M059J (cell line): ENCODE results near the gene ADAM22. TPM values are rescaled to one million over a fixed set of nuclear protein-coding genes. Genes with fewer than 3 reads are reported as not detected.

Source experiments
- DNase-seq: peaks from one replicate; pipeline ENCODE4 v3.0.0-alpha.2; 2012; ENCODE audit warnings: low read depth
- total RNA-seq: library from RNA; depleted of rRNA; stranded (reverse); fragments of >200 nt; shearing (Covaris generic); gene quantifications from 2 replicates; pipeline ENCODE4 v1.2.3, GENCODE V29; 2014

ADAM22 gene
- total RNA-seq, 1 experiment from 2014 or later, result 1.4 TPM

- no peak for DNase-seq
These were observed 14.3 kb downstream of the ADAM22 start for GRCh38 chr7:87948371-87948770.

DNA sequence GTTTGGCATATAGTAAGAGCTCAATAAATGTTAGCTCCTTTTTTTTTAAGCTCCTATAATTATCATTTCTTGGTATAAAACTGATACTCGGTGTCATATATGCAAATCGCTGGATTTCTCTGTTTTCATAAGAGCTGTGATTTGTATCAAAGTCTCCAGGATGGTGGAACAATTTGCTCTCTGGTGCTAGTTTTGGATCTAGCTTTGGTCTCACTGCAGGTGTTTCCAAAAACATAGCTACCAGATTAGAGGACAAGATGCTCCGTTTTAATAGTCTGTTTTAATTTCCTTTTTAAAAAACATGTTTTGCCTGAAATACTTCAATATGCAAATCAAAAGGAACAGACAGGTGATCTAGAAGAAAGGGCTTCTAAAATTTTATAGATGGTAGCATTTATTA lies 25.3 kb downstream of the ADAM22 start:
- DNase-seq, result no peak

GRCh38 chr7:87960239-87960638 lies 26.2 kb downstream of the ADAM22 start:
- no peak for DNase-seq

- no peak for DNase-seq
These were observed 27.7 kb downstream of the ADAM22 start for GRCh38 chr7:87961754-87962153.

GRCh38 chr7:87966271-87966670 lies 32.2 kb downstream of the ADAM22 start:
- no peak for DNase-seq

DNA sequence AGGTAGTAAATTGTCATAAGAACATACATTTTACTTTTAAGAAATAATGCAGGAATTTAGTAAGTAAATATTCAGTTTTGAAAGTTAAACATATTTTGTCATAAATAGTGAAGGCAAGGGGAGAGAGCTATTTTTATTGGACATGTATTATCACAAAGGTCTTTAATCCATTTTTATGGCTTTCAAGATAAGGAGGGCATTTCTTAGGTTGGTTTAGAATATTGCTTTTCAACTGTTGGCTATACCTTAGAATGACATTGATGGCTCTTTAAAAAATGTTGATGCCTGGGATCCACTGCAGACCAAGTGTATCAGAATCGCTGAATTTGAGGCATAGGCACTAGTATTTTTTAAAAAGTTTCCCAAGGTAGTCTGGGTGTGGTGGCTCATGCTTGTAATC lies 34.0 kb downstream of the ADAM22 start:
- DNase-seq, result no peak

GRCh38 chr7:87982116-87982515 lies 48.1 kb downstream of the ADAM22 start:
- DNase-seq, result no peak

GRCh38 chr7:87984088-87984487 lies 50.0 kb downstream of the ADAM22 start:
- DNase-seq, result no peak

DNA sequence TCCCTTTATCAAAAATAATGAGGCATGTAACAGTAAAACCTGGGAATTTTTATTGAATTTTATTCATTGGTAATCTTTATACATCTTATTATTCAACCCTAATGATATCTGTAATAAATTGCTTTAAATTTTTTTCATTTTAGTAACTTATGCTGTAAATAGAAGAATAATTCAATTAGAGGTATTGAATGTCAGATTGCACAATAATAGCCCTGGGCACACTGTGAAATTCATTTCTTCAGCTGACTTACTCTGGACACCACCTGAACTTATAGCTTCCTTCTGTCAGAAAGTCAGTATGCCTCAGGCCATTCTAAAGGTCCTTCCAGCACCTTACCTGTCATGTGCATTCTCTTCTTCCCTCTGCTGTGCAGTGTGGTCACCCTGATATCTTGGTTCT lies 59.2 kb downstream of the ADAM22 start:
- DNase-seq, result no peak

DNA sequence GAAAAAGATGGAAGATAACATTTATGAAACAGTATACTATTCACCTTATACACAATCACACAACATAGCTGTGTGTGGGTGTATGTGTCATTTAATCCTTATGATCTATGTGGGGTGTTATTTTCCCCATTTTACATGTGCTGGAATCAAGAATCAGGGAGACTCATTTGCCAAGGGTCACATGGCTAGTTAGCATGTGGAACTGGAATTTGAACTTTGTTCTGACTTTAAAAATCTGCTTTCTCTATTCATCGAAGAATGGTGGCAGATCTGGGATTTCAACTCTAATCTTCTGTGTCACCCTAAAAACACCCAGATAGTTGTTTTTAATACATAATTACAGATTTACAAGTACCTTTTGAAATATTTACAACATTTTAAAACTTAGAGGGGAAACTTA lies 65.2 kb downstream of the ADAM22 start:
- no peak for DNase-seq

GRCh38 chr7:88001744-88002530 lies 67.9 kb downstream of the ADAM22 start:
- DNase-seq, result peak; percentile 43

GRCh38 chr7:88002617-88003016 lies 68.6 kb downstream of the ADAM22 start:
- no peak for DNase-seq

GRCh38 chr7:88003581-88003980 lies 69.5 kb downstream of the ADAM22 start:
- DNase-seq, result no peak

GRCh38 chr7:88005191-88005590 lies 71.1 kb downstream of the ADAM22 start:
- DNase-seq, result no peak

DNA sequence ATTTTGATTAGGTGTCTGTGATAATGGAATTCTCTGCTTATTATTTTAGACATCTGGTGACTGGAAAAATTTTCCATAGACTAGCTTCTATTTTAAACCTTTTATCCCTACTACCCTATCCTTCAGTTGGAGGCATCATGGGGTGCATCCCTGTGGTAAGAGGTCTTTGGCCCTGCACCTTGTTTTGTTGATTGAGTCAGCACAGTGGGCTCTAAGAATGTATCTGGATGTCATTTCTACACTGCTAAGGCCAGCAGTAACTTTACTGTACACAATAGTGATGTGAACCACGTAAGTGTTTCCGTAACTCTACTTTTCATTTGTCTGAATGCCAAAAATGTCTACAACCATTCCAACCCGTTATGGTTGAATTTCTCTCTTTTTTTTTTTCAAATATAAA lies 75.6 kb downstream of the ADAM22 start:
- no peak for DNase-seq

- DNase-seq, result no peak
These were observed 78.0 kb downstream of the ADAM22 start for GRCh38 chr7:88012086-88012485.

DNA sequence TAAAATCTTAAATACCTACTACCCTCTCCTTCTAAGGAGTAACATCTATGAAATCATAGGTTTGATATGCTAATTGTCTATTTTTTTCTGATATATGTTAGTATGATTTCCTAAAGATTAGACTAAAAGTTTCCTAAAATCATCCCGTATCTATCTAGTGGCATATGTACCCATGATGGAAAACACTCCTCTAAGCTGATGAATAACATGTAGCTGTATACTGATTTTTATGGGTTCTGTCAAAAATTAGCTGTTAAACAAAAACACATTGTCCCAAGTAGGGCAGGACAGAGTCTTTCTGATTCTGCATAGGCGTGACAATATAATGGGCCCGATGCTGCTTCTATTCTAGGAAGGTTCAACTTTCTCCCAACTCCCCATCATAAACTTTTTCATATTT lies 79.9 kb downstream of the ADAM22 start:
- no peak for DNase-seq

DNA sequence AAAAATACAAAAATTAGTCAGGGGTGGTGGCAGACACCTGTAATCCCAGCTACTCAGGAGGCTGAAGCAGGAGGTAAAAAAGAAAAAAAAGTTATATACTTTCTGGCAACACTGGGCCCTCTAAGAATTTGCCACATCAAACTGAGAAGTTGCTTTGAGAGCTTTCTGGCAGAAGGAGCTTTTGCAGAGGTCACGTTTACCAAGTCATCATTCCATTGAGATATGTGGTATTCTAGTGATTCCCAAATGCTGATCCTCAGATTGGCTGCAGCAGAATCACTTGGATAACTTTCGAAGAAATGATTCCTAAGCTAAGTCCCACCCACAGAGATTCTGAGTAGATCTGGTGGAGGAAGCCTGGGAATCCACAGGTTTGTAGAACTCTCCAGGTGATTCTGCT lies 80.5 kb downstream of the ADAM22 start:
- DNase-seq, result no peak

DNA sequence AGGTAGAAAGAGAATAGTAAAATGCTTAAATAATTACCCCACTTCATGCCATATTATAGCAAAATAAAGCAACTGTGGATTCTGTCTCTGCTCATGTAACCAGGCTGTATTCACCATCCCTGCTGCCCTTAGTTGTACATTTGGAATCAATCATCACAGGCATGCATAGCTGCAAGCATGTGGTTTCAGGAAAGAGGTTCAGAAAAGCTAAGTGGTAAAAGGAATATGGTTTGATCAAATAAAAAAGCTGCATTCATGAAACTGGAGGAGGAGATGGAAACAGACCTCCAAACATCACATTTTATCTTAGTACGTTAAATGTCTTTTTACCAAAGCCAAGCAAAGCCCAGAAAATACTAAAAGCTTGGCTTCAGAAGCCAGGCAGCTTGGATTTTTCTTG lies 81.3 kb downstream of the ADAM22 start:
- no peak for DNase-seq

DNA sequence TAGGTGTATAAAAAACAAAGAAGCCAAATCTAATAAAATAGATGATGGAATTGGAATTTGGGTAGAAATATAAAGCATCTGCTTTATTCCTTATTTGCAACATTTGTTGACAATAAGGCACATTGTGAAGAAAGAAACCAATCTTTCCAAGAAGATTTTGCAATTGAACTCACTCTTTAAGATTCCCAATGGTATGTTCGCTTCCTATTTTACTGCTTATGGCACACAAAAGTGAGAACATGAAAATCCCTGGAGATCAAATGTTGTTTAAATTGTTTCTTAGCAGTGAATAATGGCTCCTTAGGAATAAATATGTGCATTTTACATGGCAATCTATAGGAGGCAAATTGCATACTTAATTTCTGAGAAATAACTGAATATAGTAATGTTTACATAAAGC lies 84.5 kb downstream of the ADAM22 start:
- no peak for DNase-seq

DNA sequence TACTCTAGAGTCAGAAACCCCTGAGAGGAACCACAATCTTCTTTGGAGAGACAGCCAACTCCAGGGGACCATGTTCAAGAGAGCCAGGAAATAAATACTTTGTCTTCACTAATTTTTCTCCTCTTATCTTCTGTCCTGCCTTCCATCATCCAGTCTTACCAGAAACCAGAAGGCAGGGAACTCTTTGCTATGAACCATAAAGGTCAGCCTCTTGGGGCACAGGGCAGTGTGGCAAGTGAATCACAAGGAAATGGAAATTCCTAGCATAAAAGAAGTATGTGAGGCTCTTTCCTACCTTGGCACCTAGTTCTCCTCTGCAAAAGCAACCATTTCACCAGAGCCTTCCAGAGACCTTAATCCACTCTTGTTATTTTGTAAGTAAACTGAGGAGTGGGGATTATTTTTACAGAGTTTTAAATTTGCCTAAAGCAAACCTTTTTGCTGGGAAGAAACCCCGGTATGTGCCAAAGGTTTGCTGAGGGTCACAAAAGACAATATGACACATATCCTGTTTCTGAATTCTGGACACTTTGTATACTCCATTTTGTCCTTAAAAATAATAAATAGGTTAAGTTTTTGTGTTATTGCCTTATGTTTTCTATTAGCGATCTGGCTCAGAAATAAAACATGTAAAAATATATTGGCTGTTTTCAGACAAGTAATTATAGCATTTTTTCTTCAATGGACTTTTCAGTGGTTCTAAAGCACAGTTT lies 87.1 kb downstream of the ADAM22 start:
- DNase-seq, result peak; percentile 70

GRCh38 chr7:88027724-88028123 lies 93.7 kb downstream of the ADAM22 start:
- DNase-seq, result peak; percentile 28

GRCh38 chr7:88034083-88034695 lies 100.1 kb downstream of the ADAM22 start:
- no peak for DNase-seq
